Measurements from ENCODE around the gene GFAP. TPM values are rescaled to one million over a fixed set of nuclear protein-coding genes. Genes with fewer than 3 reads are reported as not detected.

Gene GFAP
- total RNA-seq, 1 donor from 2014 or later, result not detected

- H3K4me1 Mint-ChIP-seq (ENCODE audit: unreplicated experiment), result peaks cover 41% of the 10 kb centered on the region
- H3K27ac Mint-ChIP-seq (ENCODE audit: unreplicated experiment), result peak overlapping the region; percentile 63
- no peaks in the 10 kb centered on the region for H3K27me3 Mint-ChIP-seq (ENCODE audit: unreplicated experiment)
- H3K9me3 Mint-ChIP-seq (ENCODE audit: unreplicated experiment), result no peaks in the 10 kb centered on the region
- no peak overlapping the region for H3K4me3 Mint-ChIP-seq (ENCODE audit: unreplicated experiment)
- TF ChIP-seq CTCF (IDR thresholded peaks at IDR 0.05), result no peak
- DNase-seq (ENCODE audit: extremely low spot score, unreplicated experiment), result no peak
- peaks cover 3% of the 10 kb centered on the region for H3K36me3 Mint-ChIP-seq (ENCODE audit: unreplicated experiment)
Observed at GRCh38 chr17:44942456-44942855, 27.2 kb upstream of the GFAP start.

- H3K4me3 Mint-ChIP-seq (ENCODE audit: unreplicated experiment), result no peak overlapping the region
- H3K27me3 Mint-ChIP-seq (ENCODE audit: unreplicated experiment), result no peaks in the 10 kb centered on the region
Observed at GRCh38 chr17:44941712-44942331, 26.5 kb upstream of the GFAP start.

GRCh38 chr17:44940768-44941167, 25.5 kb upstream of the GFAP start:
- TF ChIP-seq CTCF (IDR thresholded peaks at IDR 0.05), result no peak
- no peak for DNase-seq (ENCODE audit: extremely low spot score, unreplicated experiment)
- Mint-ChIP-seq H3K27ac (ENCODE audit: unreplicated experiment) (peak overlapping the region; percentile 58), H3K36me3 (ENCODE audit: unreplicated experiment) (peaks cover 3% of the 10 kb centered on the region), H3K4me1 (ENCODE audit: unreplicated experiment) (peaks cover 29% of the 10 kb centered on the region), H3K27me3 (ENCODE audit: unreplicated experiment) (no peaks in the 10 kb centered on the region), H3K9me3 (ENCODE audit: unreplicated experiment) (no peaks in the 10 kb centered on the region), H3K4me3 (ENCODE audit: unreplicated experiment) (no peak overlapping the region)

More at GRCh38 chr17:44941712-44942331, 26.5 kb upstream of the GFAP start:
- Mint-ChIP-seq H3K36me3 (ENCODE audit: unreplicated experiment) (peaks cover 3% of the 10 kb centered on the region), H3K27ac (ENCODE audit: unreplicated experiment) (peak overlapping the region; percentile 63), H3K9me3 (ENCODE audit: unreplicated experiment) (no peaks in the 10 kb centered on the region), H3K4me1 (ENCODE audit: unreplicated experiment) (peaks cover 37% of the 10 kb centered on the region)
- no peak for TF ChIP-seq CTCF (IDR thresholded peaks at IDR 0.05)
- no peak for DNase-seq (ENCODE audit: extremely low spot score, unreplicated experiment)

GRCh38 chr17:44940317-44940716, 25.0 kb upstream of the GFAP start:
- peaks cover 29% of the 10 kb centered on the region for H3K4me1 Mint-ChIP-seq (ENCODE audit: unreplicated experiment)
- H3K36me3 Mint-ChIP-seq (ENCODE audit: unreplicated experiment), result peaks cover 4% of the 10 kb centered on the region
- H3K4me3 Mint-ChIP-seq (ENCODE audit: unreplicated experiment), result no peak overlapping the region
- no peaks in the 10 kb centered on the region for H3K27me3 Mint-ChIP-seq (ENCODE audit: unreplicated experiment)
- DNase-seq (ENCODE audit: extremely low spot score, unreplicated experiment), result no peak
- no peaks in the 10 kb centered on the region for H3K9me3 Mint-ChIP-seq (ENCODE audit: unreplicated experiment)
- no peak for TF ChIP-seq CTCF (IDR thresholded peaks at IDR 0.05)
- peak overlapping the region; percentile 58 for H3K27ac Mint-ChIP-seq (ENCODE audit: unreplicated experiment)

GRCh38 chr17:44935116-44935515, 19.8 kb upstream of the GFAP start:
- Mint-ChIP-seq H3K4me3 (ENCODE audit: unreplicated experiment) (no peak overlapping the region), H3K36me3 (ENCODE audit: unreplicated experiment) (peaks cover 6% of the 10 kb centered on the region), H3K27ac (ENCODE audit: unreplicated experiment) (no peak overlapping the region), H3K27me3 (ENCODE audit: unreplicated experiment) (no peaks in the 10 kb centered on the region), H3K9me3 (ENCODE audit: unreplicated experiment) (no peaks in the 10 kb centered on the region), H3K4me1 (ENCODE audit: unreplicated experiment) (peaks cover 3% of the 10 kb centered on the region)
- TF ChIP-seq CTCF (IDR thresholded peaks at IDR 0.05), result no peak
- no peak for DNase-seq (ENCODE audit: extremely low spot score, unreplicated experiment)

All from osteocyte (in vitro differentiated cells).